CD4-positive, alpha-beta T cell (primary cell): ENCODE data around the gene IAPP. TPM values are rescaled to one million over a fixed set of nuclear protein-coding genes. Genes with fewer than 3 reads are reported as not detected.
"Not testable (repeated sequence)": the region's sequence is repeated elsewhere in the genome, so short reads cannot be mapped to it uniquely, and the experiment has no call there.

Experiments
- ATAC-seq: fragments of 200-7000 bp; cut with Tn5 transposase; one replicate; pipeline ENCODE4 v1.10.0; 2022; ENCODE audit warnings: mild to moderate bottlenecking; ENCODE audit not compliant: poor library complexity
- CTCF ChIA-PET: fragments of 350-600 bp; sonication (Branson Sonifier 250); formaldehyde crosslinking; loops from one replicate; lab custom pipeline; 2021; ENCODE audit warnings: antibody characterized with exemption, inconsistent platforms; lab: Charles Lee
- POLR2A ChIA-PET: fragments of 350-600 bp; sonication (Branson Sonifier 250); formaldehyde crosslinking; loops from one replicate; lab custom pipeline; 2021; ENCODE audit warnings: antibody characterized with exemption, inconsistent platforms; lab: Charles Lee
- DNase-seq, 14 experiments: peaks; one replicate each; pipeline ENCODE4 v3.0.0-alpha.2; 2013 to 2020; ENCODE audit warnings: mixed read lengths in 2 of 14
- H3K27ac ChIP-seq, 2 donors: one replicate each; pipeline versions ENCODE4 v1.5.1 to v1.7.0; 2013; ENCODE audit warnings: low read length in 2 of 2, low read depth in 1 of 2, mild to moderate bottlenecking in 1 of 2
- H3K27me3 ChIP-seq, 2 experiments: 1 replicate in 1 of 2; 2 replicates in 1 of 2; pipeline versions ENCODE4 v1.6.1 to v1.7.0; 2013; ENCODE audit warnings: low read length in 2 of 2, control low read depth in 1 of 2, mild to moderate bottlenecking in 1 of 2, moderate library complexity in 1 of 2; ENCODE audit not compliant: insufficient read depth in 2 of 2, control insufficient read depth in 1 of 2
- H3K36me3 ChIP-seq: one replicate; pipeline ENCODE4 v1.6.1; 2013; ENCODE audit warnings: low read length, control low read depth; ENCODE audit not compliant: insufficient read depth
- H3K4me1 ChIP-seq: one replicate; pipeline ENCODE4 v1.6.1; 2013; ENCODE audit warnings: low read length, control low read depth; ENCODE audit not compliant: insufficient read depth
- H3K4me3 ChIP-seq: one replicate; pipeline ENCODE4 v1.5.1; 2013; ENCODE audit warnings: mild to moderate bottlenecking, low read length, moderate library complexity
- H3K9me3 ChIP-seq, 2 experiments: 1 replicate in 1 of 2; 2 replicates in 1 of 2; pipeline versions ENCODE4 v1.6.1 to v1.7.0; 2013; ENCODE audit warnings: low read length in 2 of 2, mild to moderate bottlenecking in 2 of 2, control low read depth in 1 of 2, moderate library complexity in 1 of 2; ENCODE audit not compliant: control insufficient read depth in 1 of 2, insufficient read depth in 1 of 2
- H3K27ac Mint-ChIP-seq: one replicate; pipeline ENCODE4 v1.8.0; 2020; ENCODE audit warnings: mixed read lengths
- H3K27me3 Mint-ChIP-seq: one replicate; pipeline ENCODE4 v1.8.0; 2021; ENCODE audit warnings: mixed read lengths
- H3K36me3 Mint-ChIP-seq: one replicate; pipeline ENCODE4 v1.8.0; 2021; ENCODE audit warnings: low read depth, mixed read lengths
- H3K4me1 Mint-ChIP-seq: one replicate; pipeline ENCODE4 v1.8.0; 2021; ENCODE audit warnings: low read depth, mixed read lengths
- H3K4me3 Mint-ChIP-seq: one replicate; pipeline ENCODE4 v1.8.0; 2020; ENCODE audit warnings: mild to moderate bottlenecking, mixed read lengths
- H3K9me3 Mint-ChIP-seq: one replicate; pipeline ENCODE4 v1.8.0; 2020; ENCODE audit warnings: mixed read lengths
- CTCF ChIP-seq: fragments of 200-600 bp; IDR thresholded peaks from one replicate; pipeline ENCODE4 v1.8.0; 2022; ENCODE audit warnings: antibody characterized with exemption, mild to moderate bottlenecking
- intact Hi-C, 2 experiments: fragments of 100-400 bp; cut with DNase I in 1 of 2; cut with micrococcal nuclease in 1 of 2; formaldehyde crosslinking; loops; one replicate each; pipeline versions ENCODE4 v1.15.1 to v1.9.0; 2023 to 2025; cut with DNase I, micrococcal nuclease
- total RNA-seq, 174 experiments: library from RNA in 2 of 174; stranded (reverse) in 2 of 174; gene quantifications; one replicate each; pipeline ENCODE4 v1.2.3 and lab custom pipeline; 2021 to 2026

IAPP gene
- total RNA-seq, 2 experiments from 2014 or later, result not detected

- ChIA-PET POLR2A (no interaction called here), CTCF (no interaction called here)
- H3K4me1 ChIP-seq, result no peaks in the 10 kb centered on the region
- H3K27me3 ChIP-seq, result no peaks in the 10 kb centered on the region
- no peaks in the 10 kb centered on the region for H3K4me1 Mint-ChIP-seq
- no peak for TF ChIP-seq CTCF
- no peaks in the 10 kb centered on the region for H3K9me3 Mint-ChIP-seq
- no peaks in the 10 kb centered on the region for H3K36me3 Mint-ChIP-seq
- H3K27ac ChIP-seq, result no peak overlapping the region
- intact Hi-C loops, result no loop called here
- H3K36me3 ChIP-seq, result no peaks in the 10 kb centered on the region
- no peak for DNase-seq
- no peaks in the 10 kb centered on the region for H3K9me3 ChIP-seq
- ATAC-seq, result no peak
- peaks cover 32% of the 10 kb centered on the region for H3K27me3 Mint-ChIP-seq
- H3K4me3 Mint-ChIP-seq, result no peak overlapping the region
- no peak overlapping the region for H3K27ac Mint-ChIP-seq
- H3K4me3 ChIP-seq, result no peak overlapping the region
Measured at GRCh38 chr12:21413369-21414277, 40.9 kb downstream of the IAPP start.

- no peaks in the 10 kb centered on the region for H3K4me1 Mint-ChIP-seq
- Histone ChIP-seq H3K36me3 (no peaks in the 10 kb centered on the region), H3K4me1 (no peaks in the 10 kb centered on the region), H3K4me3 (no peak overlapping the region), H3K27ac (no peak overlapping the region), H3K27me3 (no peaks in the 10 kb centered on the region), H3K9me3 (no peaks in the 10 kb centered on the region)
- intact Hi-C loops, result no loop called here
- H3K9me3 Mint-ChIP-seq, result no peaks in the 10 kb centered on the region
- TF ChIP-seq CTCF, result no peak
- ATAC-seq (no peak), DNase-seq (no peak)
- H3K36me3 Mint-ChIP-seq, result no peaks in the 10 kb centered on the region
- POLR2A ChIA-PET, result interaction anchor here (0.7 kb wide), 1 partner anchor 619 kb away, joined by 5 read pairs; no protein-coding TSS in a partner anchor
- CTCF ChIA-PET, result no interaction called here
- H3K4me3 Mint-ChIP-seq, result no peak overlapping the region
- peaks cover 32% of the 10 kb centered on the region for H3K27me3 Mint-ChIP-seq
- H3K27ac Mint-ChIP-seq, result no peak overlapping the region
Measured at GRCh38 chr12:21416511-21417121, 43.9 kb downstream of the IAPP start.

GRCh38 chr12:21418398-21418797, 45.7 kb downstream of the IAPP start:
- intact Hi-C loops, POLR2A ChIA-PET: not testable (repeated sequence)

GRCh38 chr12:21419009-21419699, 46.5 kb downstream of the IAPP start:
- H3K9me3 Mint-ChIP-seq, H3K4me1 ChIP-seq, intact Hi-C loops, H3K4me3 ChIP-seq, H3K4me1 Mint-ChIP-seq, H3K36me3 ChIP-seq, H3K27ac ChIP-seq, H3K9me3 ChIP-seq, POLR2A ChIA-PET, DNase-seq, ATAC-seq, H3K4me3 Mint-ChIP-seq, H3K36me3 Mint-ChIP-seq, H3K27me3 ChIP-seq, H3K27ac Mint-ChIP-seq, CTCF ChIA-PET: not testable (repeated sequence)
- peaks cover 28% of the 10 kb centered on the region for H3K27me3 Mint-ChIP-seq

More at GRCh38 chr12:21418398-21418797, 45.7 kb downstream of the IAPP start:
- H3K4me3 Mint-ChIP-seq, H3K27me3 ChIP-seq, H3K4me3 ChIP-seq, H3K4me1 ChIP-seq, H3K36me3 ChIP-seq, CTCF ChIA-PET, H3K9me3 Mint-ChIP-seq, H3K4me1 Mint-ChIP-seq, H3K27ac ChIP-seq, ATAC-seq, H3K9me3 ChIP-seq, H3K27ac Mint-ChIP-seq, DNase-seq, H3K36me3 Mint-ChIP-seq: not testable (repeated sequence)
- peaks cover 30% of the 10 kb centered on the region for H3K27me3 Mint-ChIP-seq
